ENCODE data around the gene H6PD.

H6PD gene

GRCh38 chr1:9261496-9261895 lies 26.9 kb downstream of the H6PD start:
- DNase-seq, result no peak

GRCh38 chr1:9262096-9262986 lies 27.8 kb downstream of the H6PD start:
- DNase-seq, result no peak

GRCh38 chr1:9263276-9263855 lies 28.8 kb downstream of the H6PD start:
- no peak for DNase-seq

- no peak for DNase-seq
These were observed 29.7 kb downstream of the H6PD start for GRCh38 chr1:9263984-9264872.

GRCh38 chr1:9265037-9265436 lies 30.5 kb downstream of the H6PD start:
- DNase-seq, result no peak

- DNase-seq, result no peak
These were observed 31.4 kb downstream of the H6PD start for GRCh38 chr1:9265968-9266367.

GRCh38 chr1:9267352-9267686 lies 32.7 kb downstream of the H6PD start:
- no peak for DNase-seq

- DNase-seq, result no peak
These were observed 33.4 kb downstream of the H6PD start for GRCh38 chr1:9267827-9268581.

- DNase-seq, result no peak
These were observed 34.5 kb downstream of the H6PD start for GRCh38 chr1:9269078-9269501.

- no peak for DNase-seq
These were observed 35.1 kb downstream of the H6PD start for GRCh38 chr1:9269721-9270120.

- DNase-seq, result no peak
These were observed 35.8 kb downstream of the H6PD start for GRCh38 chr1:9270290-9270883.

GRCh38 chr1:9271283-9271682 lies 36.7 kb downstream of the H6PD start:
- no peak for DNase-seq

- no peak for DNase-seq
These were observed 37.5 kb downstream of the H6PD start for GRCh38 chr1:9271861-9272595.

GRCh38 chr1:9273177-9273576 lies 38.6 kb downstream of the H6PD start:
- no peak for DNase-seq

- no peak for DNase-seq
These were observed 40.6 kb downstream of the H6PD start for GRCh38 chr1:9275161-9275560.

- no peak for DNase-seq
These were observed 41.0 kb downstream of the H6PD start for GRCh38 chr1:9275567-9276034.

- DNase-seq, result no peak
These were observed 43.5 kb downstream of the H6PD start for GRCh38 chr1:9278116-9278515.

- DNase-seq, result no peak
These were observed 44.1 kb downstream of the H6PD start for GRCh38 chr1:9278585-9279153.

- no peak for DNase-seq
These were observed 44.7 kb downstream of the H6PD start for GRCh38 chr1:9279172-9279840.
